Ovary (tissue), 9 donors: ENCODE measurements around the gene SSX2IP. TPM values are rescaled to one million over a fixed set of nuclear protein-coding genes. Genes with fewer than 3 reads are reported as not detected.
"Not testable (repeated sequence)": the region's sequence is repeated elsewhere in the genome, so short reads cannot be mapped to it uniquely, and the experiment has no call there.

Experiments used
- DNase-seq, 5 donors: peaks; one replicate each; pipeline ENCODE4 v3.0.0-alpha.2; 2019 to 2020
- H3K27ac ChIP-seq, 2 donors: fragments of 200-600 bp; one replicate each; pipeline versions ENCODE4 v1.5.1 to v1.8.0; 2019 to 2022
- H3K27me3 ChIP-seq: fragments of 200-600 bp; one replicate; pipeline ENCODE4 v1.8.0; 2022
- H3K36me3 ChIP-seq: fragments of 200-600 bp; sonication (generic); one replicate; pipeline ENCODE4 v1.5.1; 2019
- H3K4me1 ChIP-seq: one replicate; pipeline ENCODE4 v1.8.1; 2013; ENCODE audit warnings: mild to moderate bottlenecking, moderate library complexity; ENCODE audit not compliant: insufficient read depth
- H3K4me3 ChIP-seq: fragments of 200-600 bp; sonication (generic); one replicate; pipeline ENCODE4 v1.5.1; 2017
- H3K9me3 ChIP-seq, 2 donors: fragments of 200-600 bp in 1 of 2; sonication (generic) in 1 of 2; one replicate each; pipeline versions ENCODE4 v1.5.1 to v1.8.1; 2013 to 2019; ENCODE audit warnings: mild to moderate bottlenecking in 1 of 2, moderate library complexity in 1 of 2
- CTCF ChIP-seq, 3 donors: fragments of 450-650 bp in 2 of 3; fragments of 200-600 bp in 1 of 3; IDR thresholded peaks; one replicate each; pipeline versions ENCODE4 v1.5.1 to v1.8.0; 2016 to 2022; ENCODE audit warnings: antibody characterized with exemption in 3 of 3, mild to moderate bottlenecking in 1 of 3
- EP300 ChIP-seq: sonication (generic); formaldehyde crosslinking; IDR thresholded peaks from one replicate; pipeline ENCODE4 v1.6.1; 2017; ENCODE audit warnings: antibody characterized with exemption
- POLR2A ChIP-seq: fragments of 450-650 bp; IDR thresholded peaks from one replicate; pipeline ENCODE4 v1.6.1; 2017; ENCODE audit warnings: antibody characterized with exemption, mild to moderate bottlenecking, moderate library complexity
- WGBS, 3 donors: extraction: QIAGEN DNeasy Blood & Tissue Kit in 1 of 3; methylation state at CpG; one replicate each; pipeline versions ENCODE4 v1.1.5 to v1.1.7; 2013 to 2017; 5-methylcytosine and 5-hydroxymethylcytosine counted together
- intact Hi-C, 4 donors: fragments of 100-400 bp; cut with DNase I; formaldehyde crosslinking; loops; one replicate each; pipeline versions ENCODE4 v1.11.0 to v1.15.1; 2022 to 2023
- polyA plus RNA-seq, 2 donors: library from polyadenylated mRNA; stranded (reverse); fragments of 200-250 nt in 1 of 2; fragments of 350-450 nt in 1 of 2; fragmentation: Illumina TruSeq in 1 of 2; extraction: RNeasy Lipid Tissue Mini Kit (QIAGEN cat#74804) in 1 of 2; gene quantifications; one replicate each; pipeline ENCODE4 v1.2.3, GENCODE V29; 2013 to 2014
- total RNA-seq, 7 donors: library from RNA; depleted of rRNA in 2 of 7; stranded (reverse); fragments of >200 nt in 2 of 7; fragmentation: NEBNext Ultra II Directional in 3 of 7; extraction: Animal tissue kit (Norgen Biotek cat#: 25700) in 3 of 7; gene quantifications; one replicate each; pipeline versions ENCODE4 v1.1.0 to v1.2.4, GENCODE V29; 2016 to 2023
- donor health status: DM: no; HTN: no; CAD: no; lungs with moderate emphysema.
- donor health status: DM: no; HTN: no; CAD: no.
- donor health status: Bipolar disorder and iron deficiency.
- donor health status: DM: yes; HTN: yes; CAD: no.
- donor health status: DM: no; HTN: no; CAD: no.
- donor health status: DM: yes; HTN: yes; CAD: no.

Gene SSX2IP
- total and polyA plus RNA-seq, 9 donors = 1.1 to 8.5 (median 4.9) TPM

- no peaks in the 10 kb centered on the region for H3K27me3 ChIP-seq
- H3K4me3 ChIP-seq = no peak overlapping the region
- H3K4me1 ChIP-seq = no peaks in the 10 kb centered on the region
- H3K36me3 ChIP-seq = no peaks in the 10 kb centered on the region
- no peak overlapping the region for H3K27ac ChIP-seq
- TF ChIP-seq EP300 = no peak
- H3K9me3 ChIP-seq = no peaks in the 10 kb centered on the region
- no peak for DNase-seq
- intact Hi-C loops = no loop called here
Observed at GRCh38 chr1:84642774-84643173, 47.5 kb downstream of the SSX2IP start.

DNA sequence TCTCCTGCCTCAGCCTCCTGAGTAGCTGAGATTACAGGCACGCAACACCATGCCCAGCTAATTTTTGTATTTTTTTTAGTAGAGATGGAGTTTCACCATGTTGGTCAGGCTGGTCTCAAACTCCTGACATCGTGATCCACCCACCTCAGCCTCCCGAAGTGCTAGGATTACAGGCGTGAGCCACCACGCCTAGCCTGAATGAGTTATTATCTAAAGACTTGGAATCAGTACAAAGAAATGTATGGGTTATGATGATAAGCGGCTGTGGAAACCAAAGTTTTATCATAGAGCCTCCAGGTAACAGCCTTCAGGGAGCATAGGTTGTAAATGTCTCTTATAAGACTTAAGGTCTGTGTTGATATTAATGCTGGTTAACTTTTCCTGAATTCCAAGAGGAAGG, 50.5 kb downstream of the SSX2IP start:
- 76 to 93% (median 82%) methylated on average over 6 of the region's 6 CpGs for whole genome bisulfite sequencing, 3 donors

DNA sequence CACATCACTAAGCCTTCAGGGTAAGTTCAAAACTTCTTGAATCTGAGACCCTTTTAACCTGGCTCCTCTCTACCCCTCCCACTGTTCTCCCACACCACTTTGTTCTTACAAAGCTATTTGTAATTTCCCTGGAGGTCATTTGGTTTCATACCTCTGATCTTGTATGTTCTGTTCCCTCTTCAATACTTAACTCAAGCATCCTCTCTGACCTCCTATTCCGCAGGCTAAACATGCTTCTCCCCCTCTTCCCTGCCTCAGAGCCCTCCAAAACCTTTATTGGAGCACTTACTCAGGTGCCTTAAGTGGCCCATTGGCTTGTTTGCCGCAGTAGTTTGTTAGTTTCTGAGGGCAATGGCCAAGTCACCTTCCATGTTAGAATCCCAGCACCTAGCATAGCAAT, 54.8 kb downstream of the SSX2IP start:
- Histone ChIP-seq H3K9me3 (no peaks in the 10 kb centered on the region), H3K36me3 (no peaks in the 10 kb centered on the region), H3K4me3 (no peak overlapping the region), H3K27ac (no peak overlapping the region), H3K4me1 (no peaks in the 10 kb centered on the region), H3K27me3 (no peaks in the 10 kb centered on the region)
- WGBS, 3 donors = 94 to 95% (median 94%) methylated on average over 2 of the region's 2 CpGs
- no peak for DNase-seq
- TF ChIP-seq CTCF (IDR thresholded peaks at IDR 0.05) (no peak), EP300 (no peak), POLR2A (no peak)
- intact Hi-C loops = no loop called here

More for the DNA sequence above, 50.5 kb downstream of the SSX2IP start:
- DNase-seq, intact Hi-C loops, H3K27me3 ChIP-seq, H3K9me3 ChIP-seq, H3K27ac ChIP-seq, H3K4me1 ChIP-seq, H3K4me3 ChIP-seq, H3K36me3 ChIP-seq: not testable (repeated sequence)

GRCh38 chr1:84634536-84635205, 55.6 kb downstream of the SSX2IP start:
- Histone ChIP-seq H3K36me3 (no peaks in the 10 kb centered on the region), H3K27me3 (no peaks in the 10 kb centered on the region), H3K4me1 (no peaks in the 10 kb centered on the region), H3K9me3 (no peaks in the 10 kb centered on the region), H3K4me3 (no peak overlapping the region), H3K27ac (no peak overlapping the region)
- WGBS, 3 donors = 57 to 71% (median 62%) methylated on average over 5 of the region's 5 CpGs
- no peak for TF ChIP-seq CTCF (IDR thresholded peaks at IDR 0.05)
- no peak for TF ChIP-seq EP300
- TF ChIP-seq POLR2A = no peak
- no peak for DNase-seq
- intact Hi-C loops = no loop called here

- 42 to 48% (median 46%) methylated on average over 2 of the region's 2 CpGs for WGBS, 3 donors
- intact Hi-C loops = no loop called here
- TF ChIP-seq POLR2A (no peak), CTCF (IDR thresholded peaks at IDR 0.05) (no peak), EP300 (no peak)
- Histone ChIP-seq H3K27me3 (no peaks in the 10 kb centered on the region), H3K4me3 (no peak overlapping the region), H3K36me3 (no peaks in the 10 kb centered on the region), H3K27ac (no peak overlapping the region), H3K9me3 (no peaks in the 10 kb centered on the region), H3K4me1 (no peaks in the 10 kb centered on the region)
- no peak for DNase-seq
Observed at GRCh38 chr1:84632673-84633434, 57.4 kb downstream of the SSX2IP start.
